SK-N-SH (cell line): ENCODE measurements around the gene KCNC2. TPM values are rescaled to one million over a fixed set of nuclear protein-coding genes. Genes with fewer than 3 reads are reported as not detected.

Experiments used
- CTCF ChIA-PET: fragments of 300-600, 350-600 bp; formaldehyde crosslinking; extraction: SDS; loops from one replicate; lab custom pipeline; 2021; lab: Yijun Ruan, JAX
- POLR2A ChIA-PET: fragments of 350-600 bp; sonication (Branson Sonifier 250); formaldehyde crosslinking; extraction: SDS; loops from one replicate; lab custom pipeline; 2020; ENCODE audit warnings: antibody characterized with exemption, inconsistent platforms; lab: Yijun Ruan, JAX
- DNase-seq: peaks from one replicate; pipeline ENCODE4 v3.0.0; 2012
- H2AFZ ChIP-seq: fragments of 200-600 bp; sonication (generic); 2 replicates; pipeline ENCODE4 v1.8.1; 2016; ENCODE audit warnings: antibody characterized with exemption, mild to moderate bottlenecking, low read depth
- H3F3A ChIP-seq: fragments of 200-600 bp; sonication (generic); replicated peaks from 2 replicates; pipeline ENCODE3; 2016; ENCODE audit warnings: antibody characterized with exemption, mild to moderate bottlenecking; ENCODE audit not compliant: insufficient read depth
- H3K27ac ChIP-seq, 2 experiments: fragments of 200-500 bp in 1 of 2; fragments of 200-600 bp in 1 of 2; sonication (Bioruptor generic) in 1 of 2; sonication (generic), shearing (Covaris generic) in 1 of 2; 2 replicates each; pipeline versions ENCODE4 v1.5.1 to v1.6.1; 2014 to 2016; ENCODE audit warnings: low read depth in 2 of 2, inconsistent platforms in 1 of 2, low read length in 1 of 2, mild to moderate bottlenecking in 1 of 2, mixed read lengths in 1 of 2
- H3K27me3 ChIP-seq: fragments of 200-600 bp; sonication (generic), shearing (Covaris generic); 2 replicates; pipeline ENCODE4 v1.6.1; 2016; ENCODE audit warnings: mixed run types; ENCODE audit not compliant: insufficient read depth
- H3K36me3 ChIP-seq, 2 experiments: fragments of 200-500 bp in 1 of 2; fragments of 200-600 bp in 1 of 2; sonication (Bioruptor generic) in 1 of 2; sonication (generic) in 1 of 2; replicated peaks in 1 of 2; 2 replicates each; pipeline versions ENCODE3 to v1.5.1; 2014 to 2016; ENCODE audit warnings: low read length in 1 of 2, mild to moderate bottlenecking in 1 of 2; ENCODE audit not compliant: insufficient read depth in 2 of 2, control insufficient read depth in 1 of 2
- H3K4me1 ChIP-seq, 2 experiments: fragments of 200-500 bp in 1 of 2; fragments of 200-600 bp in 1 of 2; sonication (Bioruptor generic) in 1 of 2; sonication (generic), shearing (Covaris generic) in 1 of 2; 2 replicates each; pipeline versions ENCODE4 v1.5.1 to v1.6.1; 2014 to 2016; ENCODE audit warnings: low read depth in 1 of 2, low read length in 1 of 2, mixed run types in 1 of 2; ENCODE audit not compliant: insufficient read depth in 2 of 2, control insufficient read depth in 1 of 2
- H3K4me2 ChIP-seq: fragments of 200-600 bp; sonication (generic), shearing (Covaris generic); 2 replicates; pipeline ENCODE4 v1.6.1; 2017; ENCODE audit warnings: mixed run types
- H3K4me3 ChIP-seq, 2 experiments: fragments of 200-500 bp in 1 of 2; fragments of 200-600 bp in 1 of 2; sonication (Bioruptor generic) in 1 of 2; sonication (generic), shearing (Covaris generic) in 1 of 2; 2 replicates each; pipeline versions ENCODE4 v1.5.1 to v1.8.1; 2014 to 2016; ENCODE audit warnings: low read depth in 2 of 2, inconsistent platforms in 1 of 2, low read length in 1 of 2, mild to moderate bottlenecking in 1 of 2, mixed read lengths in 1 of 2, moderate library complexity in 1 of 2
- H3K79me2 ChIP-seq: fragments of 200-600 bp; sonication (generic); 2 replicates; pipeline ENCODE4 v1.8.1; 2017; ENCODE audit warnings: mild to moderate bottlenecking; ENCODE audit not compliant: insufficient read depth
- H3K9ac ChIP-seq: fragments of 200-600 bp; sonication (generic); 2 replicates; pipeline ENCODE4 v1.6.1; 2017; ENCODE audit warnings: mixed run types
- H3K9me2 ChIP-seq: fragments of 200-600 bp; sonication (generic); 2 replicates; pipeline ENCODE4 v1.6.1; 2017; ENCODE audit warnings: mixed run types
- H3K9me3 ChIP-seq: fragments of 200-600 bp; sonication (generic); 2 replicates; pipeline ENCODE4 v1.6.1; 2017; ENCODE audit warnings: mixed run types, mild to moderate bottlenecking, moderate library complexity
- H4K20me1 ChIP-seq: fragments of 200-600 bp; sonication (generic); 2 replicates; pipeline ENCODE4 v1.6.1; 2017; ENCODE audit warnings: mild to moderate bottlenecking, mixed run types; ENCODE audit not compliant: insufficient read depth
- CTCF ChIP-seq: fragments of 200-600 bp; sonication (generic); IDR thresholded peaks from 2 replicates; pipeline ENCODE4 v1.6.1; 2017; ENCODE audit warnings: antibody characterized with exemption, mild to moderate bottlenecking, moderate library complexity
- ELF1 ChIP-seq: IDR thresholded peaks from 2 replicates; pipeline ENCODE4 v1.4.0; 2012
- FOSL2 ChIP-seq: IDR thresholded peaks from 2 replicates; pipeline ENCODE4 v1.4.0; 2012; ENCODE audit warnings: low read depth, mild to moderate bottlenecking, moderate library complexity, borderline replicate concordance
- NFIC ChIP-seq: IDR thresholded peaks from 2 replicates; pipeline ENCODE4 v1.4.0; 2012; ENCODE audit warnings: borderline replicate concordance
- NRF1 ChIP-seq: IDR thresholded peaks from 2 replicates; pipeline ENCODE4 v1.6.1; 2012; ENCODE audit warnings: low read depth, mild to moderate bottlenecking, low read length
- POLR2AphosphoS5 ChIP-seq: IDR thresholded peaks from 2 replicates; pipeline ENCODE4 v1.6.1; 2012; ENCODE audit warnings: low read depth, low read length
- RCOR1 ChIP-seq: fragments of 150-350 bp; IDR thresholded peaks from 2 replicates; pipeline ENCODE4 v1.6.1; 2017; ENCODE audit warnings: antibody characterized with exemption, low read length
- RFX5 ChIP-seq: IDR thresholded peaks from 2 replicates; pipeline ENCODE4 v1.6.1; 2012; ENCODE audit warnings: mild to moderate bottlenecking, improper control_type of control experiment, low read length
- RXRA ChIP-seq: IDR thresholded peaks from 2 replicates; pipeline ENCODE4 v1.4.0; 2012; ENCODE audit warnings: low read depth, mild to moderate bottlenecking, borderline replicate concordance
- SIN3A ChIP-seq: IDR thresholded peaks from 2 replicates; pipeline ENCODE4 v1.6.1; 2012; ENCODE audit warnings: low read depth, mild to moderate bottlenecking, low read length, moderate library complexity, borderline replicate concordance
- USF1 ChIP-seq: IDR thresholded peaks from 2 replicates; pipeline ENCODE4 v1.4.0; 2012; ENCODE audit warnings: low read depth, borderline replicate concordance
- WGBS: methylation state at CpG from one replicate; pipeline ENCODE4 v1.1.6; 2017; ENCODE audit warnings: low lambda C conversion rate; 5-methylcytosine and 5-hydroxymethylcytosine counted together
- polyA plus RNA-seq, 3 experiments: library from polyadenylated mRNA; depleted of rRNA; stranded (reverse); fragments of >200 nt; gene quantifications; 2 replicates each; pipeline ENCODE4 v1.2.3, GENCODE V29; 2012

KCNC2 gene
- polyA plus RNA-seq, 1 of the 3 experiments (the other 2 are of a cell fraction): not detected

- no peaks in the 10 kb centered on the region; the same call in 1 of the 2 replicates for H3K27me3 ChIP-seq
- ChIA-PET CTCF (no interaction called here), POLR2A (no interaction called here)
- no peaks in the 10 kb centered on the region for H3K79me2 ChIP-seq
- no peak overlapping the region for H3K27ac ChIP-seq
- H2AFZ ChIP-seq: no peak overlapping the region
- WGBS: 9% methylated on average over 2 of the region's 2 CpGs
- no peak for DNase-seq
- H3K4me2 ChIP-seq: no peak overlapping the region
- H3K4me1 ChIP-seq: no peaks in the 10 kb centered on the region
- no peaks in the 10 kb centered on the region for H3K9me3 ChIP-seq
- H3K36me3 ChIP-seq: no peaks in the 10 kb centered on the region
- no peaks in the 10 kb centered on the region for H4K20me1 ChIP-seq
- no peak overlapping the region for H3K9ac ChIP-seq
- no peak overlapping the region for H3K4me3 ChIP-seq
- no peaks in the 10 kb centered on the region for H3F3A ChIP-seq
- TF ChIP-seq CTCF (no peak), USF1 (no peak), POLR2AphosphoS5 (no peak), NRF1 (no peak), RFX5 (no peak), NFIC (no peak), SIN3A (no peak), FOSL2 (no peak), RCOR1 (no peak), ELF1 (no peak)
- H3K9me2 ChIP-seq: no peaks in the 10 kb centered on the region
These were observed 167.5 kb downstream of the KCNC2 start for GRCh38 chr12:75042125-75042524.

- Histone ChIP-seq H4K20me1 (no peaks in the 10 kb centered on the region), H3K36me3 (no peaks in the 10 kb centered on the region), H3K4me1 (no peaks in the 10 kb centered on the region), H3K27me3 (no peaks in the 10 kb centered on the region; the same call in 1 of the 2 replicates), H3K9me2 (no peaks in the 10 kb centered on the region), H3K9me3 (no peaks in the 10 kb centered on the region), H3K79me2 (no peaks in the 10 kb centered on the region), H3K9ac (no peak overlapping the region), H3K4me2 (no peak overlapping the region), H3K27ac (no peak overlapping the region), H3K4me3 (no peak overlapping the region), H2AFZ (no peak overlapping the region), H3F3A (no peaks in the 10 kb centered on the region)
- CTCF ChIA-PET: no interaction called here
- POLR2A ChIA-PET: no interaction called here
- TF ChIP-seq SIN3A (no peak), FOSL2 (no peak), RXRA (no peak), RFX5 (no peak), POLR2AphosphoS5 (no peak)
- WGBS: 20% methylated on average over 4 of the region's 4 CpGs
- no peak for DNase-seq
These were observed 168.2 kb downstream of the KCNC2 start for GRCh38 chr12:75041472-75041871.
